IMR-90 (cell line): Measurements from ENCODE around the gene MEIKIN. TPM values are rescaled to one million over a fixed set of nuclear protein-coding genes. Genes with fewer than 3 reads are reported as not detected.
A peak's percentile ranks its signal among the peaks of the same experiment; 100 is the strongest.

Experiments used
- ATAC-seq: fragments of 200-7000 bp; cut with Tn5 transposase; 2 replicates; pipeline ENCODE4 v1.9.1; 2020; ENCODE audit warnings: low read depth, mild to moderate bottlenecking, moderate library complexity
- BruUV-seq: library from RNA; stranded (reverse); fragments of 400-500 nt; replicated peaks from 2 replicates; lab custom pipeline; 2021; lab: Mats Ljungman, UMichigan
- CTCF ChIA-PET: fragments of 300-600 bp; formaldehyde crosslinking; extraction: SDS; loops from one replicate; lab custom pipeline; 2021; ENCODE audit warnings: antibody characterized with exemption; lab: Yijun Ruan, JAX
- POLR2A ChIA-PET: fragments of 300-600 bp; sonication (Branson Sonifier 250); formaldehyde crosslinking; loops from one replicate; lab custom pipeline; 2022; ENCODE audit warnings: antibody characterized with exemption; ENCODE audit not compliant: unreplicated experiment; lab: Charles Lee
- DNase-seq: peaks from one replicate; pipeline ENCODE4 v3.0.0; 2013
- H2AFZ ChIP-seq: replicated peaks from 2 replicates; pipeline ENCODE3; 2013; ENCODE audit warnings: low read length, mild to moderate bottlenecking; ENCODE audit not compliant: poor library complexity
- H2AK5ac ChIP-seq: 2 replicates; pipeline ENCODE4 v1.6.1; 2013; ENCODE audit warnings: low read depth, low read length, inconsistent platforms
- H2AK9ac ChIP-seq: replicated peaks from 2 replicates; pipeline ENCODE3; 2013; ENCODE audit warnings: mild to moderate bottlenecking, low read depth, low read length, moderate library complexity; ENCODE audit not compliant: poor library complexity
- H2BK120ac ChIP-seq: 2 replicates; pipeline ENCODE4 v1.6.1; 2013; ENCODE audit warnings: low read depth, low read length, inconsistent platforms
- H2BK15ac ChIP-seq: 3 replicates; pipeline ENCODE4 v1.6.1; 2013; ENCODE audit warnings: low read depth, low read length, inconsistent platforms
- H2BK20ac ChIP-seq: 2 replicates; pipeline ENCODE4 v1.6.1; 2013; ENCODE audit warnings: low read depth, mild to moderate bottlenecking, inconsistent platforms, low read length, moderate library complexity
- H2BK5ac ChIP-seq: 2 replicates; pipeline ENCODE4 v1.6.1; 2013; ENCODE audit warnings: mild to moderate bottlenecking, low read depth, low read length, inconsistent platforms; ENCODE audit not compliant: poor library complexity, severe bottlenecking
- H3K14ac ChIP-seq: replicated peaks from 2 replicates; pipeline ENCODE4 v1.6.1; 2013; ENCODE audit warnings: low read depth, low read length, inconsistent platforms
- H3K18ac ChIP-seq: 2 replicates; pipeline ENCODE4 v1.6.1; 2013; ENCODE audit warnings: low read depth, low read length, control low read depth
- H3K23ac ChIP-seq: 2 replicates; pipeline ENCODE4 v1.6.1; 2013; ENCODE audit warnings: low read depth, low read length, inconsistent platforms
- H3K27ac ChIP-seq: 2 replicates; pipeline ENCODE4 v1.5.1; 2013; ENCODE audit warnings: mild to moderate bottlenecking, control low read depth, low read length; ENCODE audit not compliant: insufficient read depth
- H3K27me3 ChIP-seq: 2 replicates; pipeline ENCODE4 v1.6.1; 2013; ENCODE audit warnings: low read length; ENCODE audit not compliant: control insufficient read depth, insufficient read depth
- H3K36me3 ChIP-seq: 2 replicates; pipeline ENCODE4 v1.6.1; 2013; ENCODE audit warnings: low read length, mixed read lengths; ENCODE audit not compliant: control insufficient read depth, insufficient read depth
- H3K4ac ChIP-seq: 2 replicates; pipeline ENCODE4 v1.6.1; 2013; ENCODE audit warnings: low read depth, low read length, inconsistent platforms
- H3K4me1 ChIP-seq: 2 replicates; pipeline ENCODE4 v1.6.1; 2013; ENCODE audit warnings: low read length, mixed read lengths; ENCODE audit not compliant: control insufficient read depth, insufficient read depth
- H3K4me2 ChIP-seq: 2 replicates; pipeline ENCODE4 v1.6.1; 2013; ENCODE audit warnings: low read depth, mild to moderate bottlenecking, control low read depth, low read length, moderate library complexity
- H3K4me3 ChIP-seq: 2 replicates; pipeline ENCODE4 v1.5.1; 2013; ENCODE audit warnings: low read depth, mild to moderate bottlenecking, control low read depth, low read length, moderate library complexity; ENCODE audit not compliant: insufficient read depth
- H3K56ac ChIP-seq: 2 replicates; pipeline ENCODE4 v1.6.1; 2013; ENCODE audit warnings: low read length, inconsistent platforms; ENCODE audit not compliant: insufficient read depth; ENCODE audit errors: extremely low read depth
- H3K79me1 ChIP-seq, 2 experiments: 2 replicates each; pipeline ENCODE4 v1.6.1; 2013; ENCODE audit warnings: low read length in 2 of 2, inconsistent platforms in 1 of 2, low read depth in 1 of 2
- H3K9ac ChIP-seq: 2 replicates; pipeline ENCODE4 v1.6.1; 2013; ENCODE audit warnings: low read depth, low read length, control low read depth
- H3K9me1 ChIP-seq: 2 replicates; pipeline ENCODE4 v1.6.1; 2013; ENCODE audit warnings: low read length, inconsistent platforms; ENCODE audit not compliant: insufficient read depth
- H3K9me3 ChIP-seq: 2 replicates; pipeline ENCODE4 v1.6.1; 2013; ENCODE audit warnings: low read length; ENCODE audit not compliant: control insufficient read depth, insufficient read depth
- H4K20me1 ChIP-seq: 2 replicates; pipeline ENCODE4 v1.6.1; 2013; ENCODE audit warnings: low read length, inconsistent platforms; ENCODE audit not compliant: insufficient read depth
- H4K5ac ChIP-seq: 2 replicates; pipeline ENCODE4 v1.6.1; 2013; ENCODE audit warnings: mild to moderate bottlenecking, low read depth, low read length, control low read depth
- H4K8ac ChIP-seq, 2 experiments: 2 replicates each; pipeline ENCODE4 v1.6.1; 2013; ENCODE audit warnings: low read depth in 2 of 2, low read length in 2 of 2, control low read depth in 1 of 2, inconsistent platforms in 1 of 2
- H4K91ac ChIP-seq: 2 replicates; pipeline ENCODE4 v1.6.1; 2013; ENCODE audit warnings: low read depth, low read length, inconsistent platforms; ENCODE audit not compliant: insufficient read depth
- CHD1 ChIP-seq: IDR thresholded peaks from 2 replicates; pipeline ENCODE4 v1.6.1; 2012; ENCODE audit warnings: low read depth, low read length, improper control_type of control experiment
- MAZ ChIP-seq: IDR thresholded peaks from 2 replicates; pipeline ENCODE4 v1.6.1; 2012; ENCODE audit warnings: low read depth, mild to moderate bottlenecking, low read length, improper control_type of control experiment, moderate library complexity, borderline replicate concordance
- WGBS, 2 experiments: methylation state at CpG; one replicate each; pipeline versions ENCODE4 v1.1.5 to v1.1.7; 2013; ENCODE audit warnings: missing lambda C conversion rate in 2 of 2; ENCODE audit not compliant: insufficient read length in 1 of 2; ENCODE audit errors: extremely low coverage in 2 of 2; 5-methylcytosine and 5-hydroxymethylcytosine counted together
- dilution Hi-C: fragments of 300-500 bp; cut with HindIII; formaldehyde crosslinking; loops from one replicate; pipeline ENCODE4 v1.14.3; 2018; ENCODE audit warnings: low sequenced_read_pairs; ENCODE audit not compliant: unreplicated experiment
- in situ Hi-C: fragments of 300-500 bp; cut with MboI; formaldehyde crosslinking; loops from 3 replicates; pipeline ENCODE4 v1.14.3; 2019; ENCODE audit warnings: low sequenced_read_pairs, inconsistent platforms, mixed read lengths
- intact Hi-C: fragments of 100-400 bp; cut with micrococcal nuclease; formaldehyde crosslinking; loops from 2 replicates; pipeline ENCODE4 v1.10.0; 2022
- polyA plus RNA-seq, 3 experiments: library from polyadenylated mRNA; depleted of rRNA; stranded (reverse); fragments of >200 nt; gene quantifications; 2 replicates each; pipeline ENCODE4 v1.2.3, GENCODE V29; 2012; ENCODE audit warnings: low replicate concordance in 1 of 3
- total RNA-seq: library from RNA; depleted of rRNA; stranded (reverse); fragments of >200 nt; gene quantifications from 2 replicates; pipeline ENCODE4 v1.2.3, GENCODE V29; 2012

MEIKIN gene
- total and polyA plus RNA-seq, 2 of the 4 experiments (the other 2 are of a cell fraction), result not detected

GRCh38 chr5:131776450-131776849 lies 169.0 kb downstream of the MEIKIN start:
- Histone ChIP-seq H3K79me1 (peaks cover 12 to 58% of the 10 kb centered on the region in 2 experiments), H3K4me2 (no peak overlapping the region), H3K9ac (no peak overlapping the region), H2BK120ac (no peak overlapping the region), H4K5ac (no peak overlapping the region), H2BK20ac (no peak overlapping the region), H2BK15ac (no peak overlapping the region), H2AK9ac (no peak overlapping the region), H2AFZ (no peak overlapping the region), H3K4me1 (peaks cover 1% of the 10 kb centered on the region), H3K9me1 (peaks cover 3% of the 10 kb centered on the region; the same call in 1 of the 2 replicates), H3K4me3 (no peak overlapping the region), H4K20me1 (peaks cover 72% of the 10 kb centered on the region), H3K27me3 (no peaks in the 10 kb centered on the region), H3K9me3 (no peaks in the 10 kb centered on the region), H3K36me3 (no peaks in the 10 kb centered on the region), H3K14ac (no peak overlapping the region), H3K27ac (no peak overlapping the region), H3K23ac (no peak overlapping the region), H4K8ac (no peak overlapping the region), H2AK5ac (no peak overlapping the region), H4K91ac (no peak overlapping the region), H3K18ac (no peak overlapping the region), H3K4ac (no peak overlapping the region), H2BK5ac (no peak overlapping the region), H3K56ac (no peak overlapping the region)
- intact Hi-C loops (no loop called here), dilution Hi-C loops (no loop called here), in situ Hi-C loops (no loop called here)
- ChIA-PET POLR2A (no interaction called here), CTCF (no interaction called here)
- DNase-seq, result no peak
- BruUV-seq, result no TSS peak
- TF ChIP-seq CHD1 (no peak), MAZ (no peak)
- no CpG with 5 or more reads among the region's 1 CpG for WGBS, 2 experiments
- ATAC-seq, result peak; percentile 56
